ENCODE measurements around the gene CPA2.
"Not testable (repeated sequence)": the region's sequence is repeated elsewhere in the genome, so short reads cannot be mapped to it uniquely, and the experiment has no call there.

The CPA2 gene

GRCh38 chr7:130314305-130314704, 47.6 kb downstream of the CPA2 start:
- H3K4me3 ChIP-seq (ENCODE audit: low read depth, low read length) = no peak overlapping the region
- TF ChIP-seq, protein P1, sequence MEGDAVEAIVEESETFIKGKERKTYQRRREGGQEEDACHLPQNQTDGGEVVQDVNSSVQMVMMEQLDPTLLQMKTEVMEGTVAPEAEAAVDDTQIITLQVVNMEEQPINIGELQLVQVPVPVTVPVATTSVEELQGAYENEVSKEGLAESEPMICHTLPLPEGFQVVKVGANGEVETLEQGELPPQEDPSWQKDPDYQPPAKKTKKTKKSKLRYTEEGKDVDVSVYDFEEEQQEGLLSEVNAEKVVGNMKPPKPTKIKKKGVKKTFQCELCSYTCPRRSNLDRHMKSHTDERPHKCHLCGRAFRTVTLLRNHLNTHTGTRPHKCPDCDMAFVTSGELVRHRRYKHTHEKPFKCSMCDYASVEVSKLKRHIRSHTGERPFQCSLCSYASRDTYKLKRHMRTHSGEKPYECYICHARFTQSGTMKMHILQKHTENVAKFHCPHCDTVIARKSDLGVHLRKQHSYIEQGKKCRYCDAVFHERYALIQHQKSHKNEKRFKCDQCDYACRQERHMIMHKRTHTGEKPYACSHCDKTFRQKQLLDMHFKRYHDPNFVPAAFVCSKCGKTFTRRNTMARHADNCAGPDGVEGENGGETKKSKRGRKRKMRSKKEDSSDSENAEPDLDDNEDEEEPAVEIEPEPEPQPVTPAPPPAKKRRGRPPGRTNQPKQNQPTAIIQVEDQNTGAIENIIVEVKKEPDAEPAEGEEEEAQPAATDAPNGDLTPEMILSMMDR (conservative IDR thresholded peaks at IDR 0.05; ENCODE audit: low read depth, low read length) = no peak
- DNase-seq (ENCODE audit: low read depth) = no peak

DNA sequence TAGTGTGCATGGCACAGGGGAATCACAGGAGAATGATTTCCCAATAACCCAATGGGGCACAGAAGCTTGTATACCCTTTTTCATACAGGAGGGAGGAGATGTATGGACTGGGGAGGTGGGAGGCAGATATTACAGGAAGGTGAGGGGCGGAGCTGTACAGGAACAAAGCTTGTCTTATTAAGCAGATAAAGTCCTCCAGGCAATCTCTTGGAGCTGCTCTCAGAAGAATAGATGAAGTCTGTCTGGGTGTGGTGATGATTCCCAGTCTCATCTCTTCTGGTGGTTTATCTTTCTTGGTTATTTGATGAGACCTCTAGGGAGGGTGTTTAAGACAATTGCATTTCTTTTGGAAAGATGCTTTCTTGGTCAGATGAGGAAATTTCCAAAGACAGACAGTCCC, 52.9 kb downstream of the CPA2 start:
- TF ChIP-seq, protein P1 (conservative IDR thresholded peaks at IDR 0.05; ENCODE audit: low read depth, low read length) = no peak
- H3K4me3 ChIP-seq (ENCODE audit: low read depth, low read length) = no peak overlapping the region
- DNase-seq (ENCODE audit: low read depth) = no peak

DNA sequence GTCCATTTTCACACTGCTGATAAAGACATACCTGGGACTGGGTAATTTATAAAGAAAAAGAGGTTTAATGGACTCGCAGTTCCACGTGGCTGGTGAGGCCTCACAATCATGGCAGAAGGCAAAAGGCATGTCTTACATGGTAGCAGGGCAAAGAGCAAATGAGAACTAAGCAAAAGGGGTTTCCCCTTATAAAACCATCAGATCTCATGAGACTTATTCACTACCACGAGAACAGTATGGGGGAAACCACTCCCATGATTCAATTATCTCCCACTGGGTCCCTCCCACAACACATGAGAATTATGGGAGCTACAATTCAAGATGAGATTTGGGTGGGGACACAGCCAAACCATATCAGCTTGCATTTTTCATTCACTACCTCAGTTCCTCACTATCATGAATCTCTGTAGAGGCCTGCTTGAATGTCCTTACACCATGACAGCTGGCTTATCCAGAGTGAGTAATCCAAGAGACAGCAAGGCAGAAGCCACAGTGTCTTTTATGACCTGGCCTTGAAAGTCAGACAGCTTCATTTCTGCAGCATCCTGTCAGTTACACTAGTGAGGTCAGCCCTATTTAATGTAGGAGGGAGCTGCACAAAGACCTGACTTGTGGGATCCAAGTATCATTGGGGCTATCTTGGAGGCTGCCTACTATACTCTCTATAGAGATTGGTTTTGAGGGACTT, 55.0 kb downstream of the CPA2 start:
- DNase-seq (ENCODE audit: low read depth) = peak; percentile 18

DNA sequence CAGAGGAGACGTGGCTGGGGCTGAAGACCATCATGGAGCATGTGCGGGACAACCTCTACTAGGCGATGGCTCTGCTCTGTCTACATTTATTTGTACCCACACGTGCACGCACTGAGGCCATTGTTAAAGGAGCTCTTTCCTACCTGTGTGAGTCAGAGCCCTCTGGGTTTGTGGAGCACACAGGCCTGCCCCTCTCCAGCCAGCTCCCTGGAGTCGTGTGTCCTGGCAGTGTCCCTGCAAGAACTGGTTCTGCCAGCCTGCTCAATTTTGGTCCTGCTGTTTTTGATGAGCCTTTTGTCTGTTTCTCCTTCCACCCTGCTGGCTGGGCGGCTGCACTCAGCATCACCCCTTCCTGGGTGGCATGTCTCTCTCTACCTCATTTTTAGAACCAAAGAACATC, 56.0 kb downstream of the CPA2 start:
- TF ChIP-seq, protein P1 (conservative IDR thresholded peaks at IDR 0.05; ENCODE audit: low read depth, low read length) = no peak
- H3K4me3 ChIP-seq (ENCODE audit: low read depth, low read length) = no peak overlapping the region
- DNase-seq (ENCODE audit: low read depth) = no peak

More for the DNA sequence above, 55.0 kb downstream of the CPA2 start:
- not testable (repeated sequence) for H3K4me3 ChIP-seq (ENCODE audit: low read depth, low read length)

- no peak for DNase-seq (ENCODE audit: low read depth)
- TF ChIP-seq, protein P1 (conservative IDR thresholded peaks at IDR 0.05; ENCODE audit: low read depth, low read length) = no peak
- no peak overlapping the region for H3K4me3 ChIP-seq (ENCODE audit: low read depth, low read length)
Measured at GRCh38 chr7:130324306-130324943, 57.8 kb downstream of the CPA2 start.

- H3K4me3 ChIP-seq (ENCODE audit: low read depth, low read length) = no peak overlapping the region
- DNase-seq (ENCODE audit: low read depth) = no peak
- TF ChIP-seq, protein P1 (conservative IDR thresholded peaks at IDR 0.05; ENCODE audit: low read depth, low read length) = no peak
Measured at GRCh38 chr7:130329681-130330080, 63.0 kb downstream of the CPA2 start.

DNA sequence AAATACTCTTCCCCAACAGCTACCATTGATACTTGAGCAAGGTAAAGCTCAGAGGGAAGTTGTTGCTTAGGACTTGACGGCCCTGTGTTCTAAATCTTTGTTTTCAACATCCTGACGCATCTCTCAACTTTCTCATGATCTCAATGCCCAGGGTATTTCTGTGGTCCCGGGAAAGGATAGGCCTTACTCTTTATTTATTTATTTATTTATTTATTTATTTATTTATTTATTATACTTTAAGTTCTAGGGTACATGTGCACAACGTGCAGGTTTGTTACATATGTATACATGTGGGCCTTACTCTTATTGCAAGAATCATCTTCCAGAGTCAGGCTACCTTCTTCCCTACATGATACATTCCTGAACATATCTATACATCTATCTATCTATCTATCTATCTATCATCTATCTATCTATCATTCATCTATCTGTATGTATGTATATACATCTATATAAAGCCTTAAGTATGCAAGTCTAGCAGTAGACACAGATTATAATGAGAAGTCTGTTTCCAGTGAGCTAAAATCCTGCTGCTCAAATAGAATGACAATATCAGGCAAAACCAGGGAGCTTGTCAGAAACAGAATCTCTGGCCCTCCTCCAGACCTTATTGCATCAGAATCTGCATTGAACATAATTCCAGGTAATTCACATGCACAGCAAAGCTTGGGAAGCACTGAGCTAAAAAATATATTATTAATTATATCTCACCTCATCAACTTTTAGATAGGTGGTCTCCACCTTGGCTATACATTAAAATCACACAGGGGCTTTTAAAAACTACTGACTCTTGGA, 65.8 kb downstream of the CPA2 start:
- peak; percentile 54 for DNase-seq (ENCODE audit: low read depth)
- TF ChIP-seq, protein P1 (conservative IDR thresholded peaks at IDR 0.05; ENCODE audit: low read depth, low read length) = no peak
- no peak overlapping the region for H3K4me3 ChIP-seq (ENCODE audit: low read depth, low read length)
